ENCODE results near the gene AMBP. TPM values are rescaled to one million over a fixed set of nuclear protein-coding genes. Genes with fewer than 3 reads are reported as not detected.
A peak's percentile ranks its signal among the peaks of the same experiment; 100 is the strongest.

AMBP gene
- total RNA-seq, 1 experiment from 2014 or later = 0.20 TPM

DNA sequence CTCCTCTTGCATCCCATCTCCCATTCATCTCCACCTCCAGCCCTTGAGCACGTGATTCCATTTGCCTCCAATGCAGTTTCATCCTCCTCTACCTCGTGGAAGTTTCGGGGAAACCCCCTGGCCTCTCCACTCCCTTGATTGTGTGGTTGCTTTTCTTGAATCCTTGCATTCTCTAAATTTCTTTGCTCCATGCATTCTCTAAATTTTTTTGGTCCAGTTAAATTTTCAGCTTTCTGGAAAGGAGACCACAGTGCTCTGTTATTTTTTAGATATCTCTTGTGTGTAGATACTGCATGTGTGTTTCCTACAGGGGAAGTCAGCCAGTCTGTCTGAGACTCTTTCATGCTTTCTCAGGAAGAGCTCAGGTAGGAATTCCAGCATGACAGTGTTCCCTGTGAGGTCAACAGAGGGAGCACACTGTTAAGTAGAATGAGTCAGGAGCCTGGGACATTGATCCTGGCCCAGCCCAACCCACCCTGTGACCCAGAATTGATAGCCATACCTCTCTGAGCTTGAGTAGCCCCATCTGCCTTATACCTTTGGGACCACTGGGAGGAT lies 52.8 kb downstream of the AMBP start:
- H3K79me2 ChIP-seq (ENCODE audit: insufficient read depth, low read length) = no peaks in the 10 kb centered on the region
- peak; percentile 23 for DNase-seq

More for the DNA sequence above, 52.8 kb downstream of the AMBP start:
- WGBS (ENCODE audit: extremely low coverage, insufficient read length, low lambda C conversion rate) = no CpG with 5 or more reads among the region's 3 CpGs
- no peak overlapping the region for H4K91ac ChIP-seq (ENCODE audit: insufficient read length, low read depth, low read length)
- H3K14ac ChIP-seq (ENCODE audit: insufficient read depth, low read length) = no peak overlapping the region
- H2AK5ac ChIP-seq (ENCODE audit: insufficient read length, low read length) = no peak overlapping the region
- Mint-ChIP-seq H3K9me3 (peaks cover 18 to 20% of the 10 kb centered on the region in 2 experiments), H3K4me3 (no peak overlapping the region), H3K36me3 (ENCODE audit: insufficient read depth in 1 of 3, low read depth in 3 of 3) (peaks cover 41 to 59% (median 51%) of the 10 kb centered on the region in 3 experiments), H3K27me3 (ENCODE audit: low read depth) (no peaks in the 10 kb centered on the region), H3K27ac (peak overlapping the region in 2 of 3 experiments; percentile 68 to 78; a peak in 2 of 7 replicates), H3K4me1 (peaks cover 7% of the 10 kb centered on the region in 2 experiments)
- no peak overlapping the region for H3T11ph ChIP-seq (ENCODE audit: low read length)
- no peaks in the 10 kb centered on the region for H3K9me3 ChIP-seq (ENCODE audit: control insufficient read depth, low read depth, low read length)
- H2BK120ac ChIP-seq (ENCODE audit: low read depth, low read length, poor library complexity, severe bottlenecking) = no peak overlapping the region
- TF ChIP-seq, protein P1, sequence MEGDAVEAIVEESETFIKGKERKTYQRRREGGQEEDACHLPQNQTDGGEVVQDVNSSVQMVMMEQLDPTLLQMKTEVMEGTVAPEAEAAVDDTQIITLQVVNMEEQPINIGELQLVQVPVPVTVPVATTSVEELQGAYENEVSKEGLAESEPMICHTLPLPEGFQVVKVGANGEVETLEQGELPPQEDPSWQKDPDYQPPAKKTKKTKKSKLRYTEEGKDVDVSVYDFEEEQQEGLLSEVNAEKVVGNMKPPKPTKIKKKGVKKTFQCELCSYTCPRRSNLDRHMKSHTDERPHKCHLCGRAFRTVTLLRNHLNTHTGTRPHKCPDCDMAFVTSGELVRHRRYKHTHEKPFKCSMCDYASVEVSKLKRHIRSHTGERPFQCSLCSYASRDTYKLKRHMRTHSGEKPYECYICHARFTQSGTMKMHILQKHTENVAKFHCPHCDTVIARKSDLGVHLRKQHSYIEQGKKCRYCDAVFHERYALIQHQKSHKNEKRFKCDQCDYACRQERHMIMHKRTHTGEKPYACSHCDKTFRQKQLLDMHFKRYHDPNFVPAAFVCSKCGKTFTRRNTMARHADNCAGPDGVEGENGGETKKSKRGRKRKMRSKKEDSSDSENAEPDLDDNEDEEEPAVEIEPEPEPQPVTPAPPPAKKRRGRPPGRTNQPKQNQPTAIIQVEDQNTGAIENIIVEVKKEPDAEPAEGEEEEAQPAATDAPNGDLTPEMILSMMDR (conservative IDR thresholded peaks at IDR 0.05) = no peak
- no peak overlapping the region for H3K27ac ChIP-seq (ENCODE audit: insufficient read length, low read depth, low read length)
- H2BK20ac ChIP-seq (ENCODE audit: low read depth, low read length, poor library complexity, severe bottlenecking) = no peak overlapping the region
- no peak overlapping the region for H2BK12ac ChIP-seq (ENCODE audit: insufficient read length, low read depth, low read length)
- no peak overlapping the region for H4K8ac ChIP-seq (replicated peaks; ENCODE audit: insufficient read length, low read depth, low read length)
- no peak overlapping the region for H2BK5ac ChIP-seq (ENCODE audit: insufficient read length, low read length)
- H3K23ac ChIP-seq (ENCODE audit: insufficient read length, low read depth, low read length) = no peak overlapping the region
- H3K18ac ChIP-seq (ENCODE audit: insufficient read length, low read depth, low read length) = no peak overlapping the region
- H3K4ac ChIP-seq (ENCODE audit: low read depth, low read length) = no peak overlapping the region
- no peak overlapping the region for H2AFZ ChIP-seq (ENCODE audit: low read length)
- H4K5ac ChIP-seq (ENCODE audit: insufficient read length, low read depth, low read length) = no peak overlapping the region
- H3K79me1 ChIP-seq (ENCODE audit: insufficient read depth, low read depth, low read length, poor library complexity, severe bottlenecking) = no peaks in the 10 kb centered on the region
- no peaks in the 10 kb centered on the region for H3K23me2 ChIP-seq (ENCODE audit: insufficient read length, low read depth, low read length, poor library complexity, severe bottlenecking)
- H3K56ac ChIP-seq (ENCODE audit: insufficient read length, low read depth, low read length) = no peak overlapping the region
- H3K4me2 ChIP-seq (ENCODE audit: insufficient read depth, insufficient read length, low read length) = no peak overlapping the region
- no peak overlapping the region for H2BK15ac ChIP-seq (ENCODE audit: low read depth, low read length)
- H3K9ac ChIP-seq (ENCODE audit: extremely low read depth, insufficient read length, low read length) = no peak overlapping the region
- no peaks in the 10 kb centered on the region for H3K4me1 ChIP-seq (ENCODE audit: insufficient read depth, low read length)
- no peaks in the 10 kb centered on the region for H3K27me3 ChIP-seq (ENCODE audit: insufficient read depth, low read length)
- no peaks in the 10 kb centered on the region for H4K20me1 ChIP-seq (ENCODE audit: control insufficient read depth, insufficient read depth, insufficient read length)
